Caco-2 (cell line): ENCODE results near the gene AUTS2. TPM values are rescaled to one million over a fixed set of nuclear protein-coding genes. Genes with fewer than 3 reads are reported as not detected.

Experiments
- BruUV-seq: library from RNA; stranded (reverse); fragments of 400-500 nt; replicated peaks from 2 replicates; lab custom pipeline; 2021; lab: Mats Ljungman, UMichigan
- CTCF ChIA-PET: fragments of 300-600 bp; sonication (Branson Sonifier 250); formaldehyde crosslinking; loops from one replicate; lab custom pipeline; 2022; ENCODE audit warnings: antibody characterized with exemption; lab: Charles Lee
- POLR2A ChIA-PET: fragments of 300-600 bp; sonication (Branson Sonifier 250); formaldehyde crosslinking; loops from one replicate; lab custom pipeline; 2022; ENCODE audit warnings: antibody characterized with exemption; lab: Charles Lee
- DNase-seq, 2 experiments: peaks; one replicate each; pipeline versions ENCODE4 v3.0.0 to v3.0.0-alpha.2; 2020 to 2022
- H3K27me3 ChIP-seq: replicated peaks from 2 replicates; pipeline ENCODE4 v1.6.0; 2011; ENCODE audit warnings: low read length; ENCODE audit not compliant: control insufficient read depth, insufficient read depth
- H3K36me3 ChIP-seq: 2 replicates; pipeline ENCODE4 v1.5.1; 2011; ENCODE audit warnings: low read length; ENCODE audit not compliant: control insufficient read depth, insufficient read depth
- H3K4me1 ChIP-seq: fragments of 250-450 bp; sonication (Bioruptor Pico); 2 replicates; pipeline ENCODE4 v1.5.1; 2020; ENCODE audit warnings: mild to moderate bottlenecking
- H3K4me3 ChIP-seq: 2 replicates; pipeline ENCODE4 v1.5.1; 2011; ENCODE audit warnings: low read depth, mild to moderate bottlenecking, control low read depth, low read length
- H3K9me3 ChIP-seq: fragments of 250-450 bp; sonication (Bioruptor Pico); 2 replicates; pipeline ENCODE4 v1.5.1; 2020; ENCODE audit warnings: mild to moderate bottlenecking, moderate library complexity
- H3K27ac Mint-ChIP-seq: one replicate; pipeline ENCODE4 v1.8.0; 2022; ENCODE audit warnings: mixed read lengths; ENCODE audit not compliant: unreplicated experiment
- H3K27me3 Mint-ChIP-seq: one replicate; pipeline ENCODE4 v1.8.0; 2022; ENCODE audit warnings: mixed read lengths; ENCODE audit not compliant: insufficient read depth, unreplicated experiment
- H3K36me3 Mint-ChIP-seq: one replicate; pipeline ENCODE4 v1.8.0; 2022; ENCODE audit warnings: mild to moderate bottlenecking, mixed read lengths; ENCODE audit not compliant: insufficient read depth, unreplicated experiment
- H3K4me1 Mint-ChIP-seq: one replicate; pipeline ENCODE4 v1.8.0; 2022; ENCODE audit warnings: low read depth, mixed read lengths; ENCODE audit not compliant: unreplicated experiment
- H3K4me3 Mint-ChIP-seq: one replicate; pipeline ENCODE4 v1.8.0; 2022; ENCODE audit warnings: mild to moderate bottlenecking, moderate library complexity, mixed read lengths; ENCODE audit not compliant: unreplicated experiment
- H3K9me3 Mint-ChIP-seq: one replicate; pipeline ENCODE4 v1.8.0; 2022; ENCODE audit warnings: mixed read lengths; ENCODE audit not compliant: unreplicated experiment
- CTCF ChIP-seq, 2 experiments: fragments of 200-600 bp in 1 of 2; IDR thresholded peaks; 1 replicate in 1 of 2; 2 replicates in 1 of 2; pipeline versions ENCODE4 v1.5.1 to v1.8.0; 2011 to 2022; ENCODE audit warnings: antibody characterized with exemption in 1 of 2, control low read depth in 1 of 2, inconsistent platforms in 1 of 2, low read depth in 1 of 2, low read length in 1 of 2, mild to moderate bottlenecking in 1 of 2, moderate library complexity in 1 of 2; ENCODE audit not compliant: insufficient read depth in 1 of 2, severe bottlenecking in 1 of 2, unreplicated experiment in 1 of 2
- intact Hi-C: fragments of 100-400 bp; cut with micrococcal nuclease; formaldehyde crosslinking; loops from one replicate; pipeline ENCODE4 v1.10.0; 2022; ENCODE audit not compliant: unreplicated experiment
- total RNA-seq: library from RNA; stranded (reverse); gene quantifications from 2 replicates; pipeline ENCODE4 v1.2.3, GENCODE V29; 2022

AUTS2 gene
- total RNA-seq, 1 experiment from 2014 or later: 37.1 TPM

- Histone ChIP-seq H3K9me3 (no peaks in the 10 kb centered on the region), H3K4me1 (no peaks in the 10 kb centered on the region), H3K4me3 (no peak overlapping the region), H3K27me3 (no peaks in the 10 kb centered on the region), H3K36me3 (no peaks in the 10 kb centered on the region)
- Mint-ChIP-seq H3K27ac (no peak overlapping the region), H3K4me3 (no peak overlapping the region), H3K9me3 (no peaks in the 10 kb centered on the region), H3K36me3 (no peaks in the 10 kb centered on the region), H3K4me1 (no peaks in the 10 kb centered on the region), H3K27me3 (peaks cover 1% of the 10 kb centered on the region)
- ChIA-PET CTCF (no interaction called here), POLR2A (no interaction called here)
- no peak for DNase-seq
- no TSS peak for BruUV-seq
- intact Hi-C loops: no loop called here
- TF ChIP-seq CTCF (IDR thresholded peaks at IDR 0.05; ENCODE audit: insufficient read depth in 1 of 2, low read depth in 1 of 2, low read length in 1 of 2, severe bottlenecking in 1 of 2, unreplicated experiment in 1 of 2): no peak
Observed at GRCh38 chr7:69645683-69646082, 47.4 kb downstream of the AUTS2 start.

GRCh38 chr7:69651101-69651590 lies 52.9 kb downstream of the AUTS2 start:
- Histone ChIP-seq H3K4me1 (no peaks in the 10 kb centered on the region), H3K27me3 (no peaks in the 10 kb centered on the region)
- H3K27me3 Mint-ChIP-seq: peaks cover 2% of the 10 kb centered on the region

GRCh38 chr7:69652947-69653701 lies 54.8 kb downstream of the AUTS2 start:
- Mint-ChIP-seq H3K4me3 (no peak overlapping the region), H3K27me3 (peaks cover 2% of the 10 kb centered on the region), H3K4me1 (no peaks in the 10 kb centered on the region), H3K36me3 (no peaks in the 10 kb centered on the region), H3K9me3 (no peaks in the 10 kb centered on the region), H3K27ac (no peak overlapping the region)
- CTCF ChIA-PET: no interaction called here
- Histone ChIP-seq H3K9me3 (no peaks in the 10 kb centered on the region), H3K27me3 (no peaks in the 10 kb centered on the region), H3K36me3 (no peaks in the 10 kb centered on the region), H3K4me1 (no peaks in the 10 kb centered on the region), H3K4me3 (no peak overlapping the region)
- POLR2A ChIA-PET: no interaction called here
- no peak for TF ChIP-seq CTCF (IDR thresholded peaks at IDR 0.05; ENCODE audit: insufficient read depth in 1 of 2, low read depth in 1 of 2, low read length in 1 of 2, severe bottlenecking in 1 of 2, unreplicated experiment in 1 of 2)
- intact Hi-C loops: no loop called here
- BruUV-seq: no TSS peak
- DNase-seq: no peak

More at GRCh38 chr7:69651101-69651590, 52.9 kb downstream of the AUTS2 start:
- ChIA-PET POLR2A (no interaction called here), CTCF (no interaction called here)
- TF ChIP-seq CTCF (IDR thresholded peaks at IDR 0.05; ENCODE audit: insufficient read depth in 1 of 2, low read depth in 1 of 2, low read length in 1 of 2, severe bottlenecking in 1 of 2, unreplicated experiment in 1 of 2): no peak
- no peaks in the 10 kb centered on the region for H3K36me3 ChIP-seq
- BruUV-seq: no TSS peak
- H3K9me3 ChIP-seq: no peaks in the 10 kb centered on the region
- no peaks in the 10 kb centered on the region for H3K4me1 Mint-ChIP-seq
- H3K4me3 ChIP-seq: no peak overlapping the region
- intact Hi-C loops: no loop called here
- DNase-seq: no peak
- no peak overlapping the region for H3K4me3 Mint-ChIP-seq
- no peaks in the 10 kb centered on the region for H3K9me3 Mint-ChIP-seq
- no peaks in the 10 kb centered on the region for H3K36me3 Mint-ChIP-seq
- no peak overlapping the region for H3K27ac Mint-ChIP-seq
